HG03039 (cell line): ENCODE measurements around the gene ATP13A1.
A peak's percentile ranks its signal among the peaks of the same experiment; 100 is the strongest.

Experiments
- ATAC-seq: cut with Tn5 transposase; IDR thresholded peaks from one replicate; pipeline ENCODE4 v1.9.1; 2021; ENCODE audit warnings: mild to moderate bottlenecking, moderate library complexity; ENCODE audit not compliant: unreplicated experiment

The ATP13A1 gene

DNA sequence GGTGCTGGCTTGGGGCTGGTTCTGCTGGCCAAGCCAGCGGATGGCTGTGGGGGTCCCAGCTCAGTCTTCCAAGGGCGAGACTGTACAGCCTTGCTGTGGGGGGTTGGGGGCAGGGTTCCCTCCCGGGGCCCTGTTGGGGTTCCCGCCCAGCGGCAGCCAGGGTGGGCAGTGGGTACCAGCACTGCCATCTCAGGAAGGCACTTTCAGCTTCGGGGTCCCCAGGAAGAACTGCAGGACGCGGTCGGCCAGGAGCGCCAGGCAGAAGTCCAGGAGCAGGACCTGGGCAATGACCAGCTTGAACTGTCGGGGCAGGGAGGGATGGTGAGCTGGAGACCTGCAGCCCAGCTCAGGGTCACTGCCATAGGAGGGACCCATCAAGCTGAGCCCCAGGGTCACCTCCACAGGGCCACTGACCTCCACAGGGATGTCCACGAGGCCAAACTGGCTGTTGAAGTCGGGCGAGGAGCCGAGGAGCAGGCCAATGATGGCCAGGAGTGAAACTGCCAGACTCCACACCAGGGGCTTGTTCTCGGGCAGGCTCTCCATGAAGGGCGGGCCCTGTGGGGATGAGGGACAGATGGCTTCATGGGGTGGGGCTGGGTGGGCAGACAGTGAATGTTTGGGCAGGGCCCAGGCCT lies 18.1 kb downstream of the ATP13A1 start:
- ATAC-seq: no peak

DNA sequence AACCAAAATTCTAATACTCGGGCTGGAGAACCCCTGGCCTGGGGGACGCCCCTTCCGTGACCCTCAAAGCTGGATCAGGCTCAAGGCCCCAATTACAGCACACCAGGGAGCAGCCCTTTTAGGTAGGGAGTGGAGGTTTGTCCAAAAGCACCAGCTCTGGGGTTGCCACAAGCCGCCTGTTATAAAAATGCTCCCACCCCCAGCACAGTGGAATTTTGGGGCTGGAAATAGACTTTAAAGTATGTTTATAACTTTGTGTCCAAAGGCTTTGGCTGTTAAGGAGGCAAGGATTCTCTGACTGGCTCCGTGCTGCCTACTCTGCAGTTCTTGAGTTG lies 19.5 kb downstream of the ATP13A1 start:
- no peak for ATAC-seq

DNA sequence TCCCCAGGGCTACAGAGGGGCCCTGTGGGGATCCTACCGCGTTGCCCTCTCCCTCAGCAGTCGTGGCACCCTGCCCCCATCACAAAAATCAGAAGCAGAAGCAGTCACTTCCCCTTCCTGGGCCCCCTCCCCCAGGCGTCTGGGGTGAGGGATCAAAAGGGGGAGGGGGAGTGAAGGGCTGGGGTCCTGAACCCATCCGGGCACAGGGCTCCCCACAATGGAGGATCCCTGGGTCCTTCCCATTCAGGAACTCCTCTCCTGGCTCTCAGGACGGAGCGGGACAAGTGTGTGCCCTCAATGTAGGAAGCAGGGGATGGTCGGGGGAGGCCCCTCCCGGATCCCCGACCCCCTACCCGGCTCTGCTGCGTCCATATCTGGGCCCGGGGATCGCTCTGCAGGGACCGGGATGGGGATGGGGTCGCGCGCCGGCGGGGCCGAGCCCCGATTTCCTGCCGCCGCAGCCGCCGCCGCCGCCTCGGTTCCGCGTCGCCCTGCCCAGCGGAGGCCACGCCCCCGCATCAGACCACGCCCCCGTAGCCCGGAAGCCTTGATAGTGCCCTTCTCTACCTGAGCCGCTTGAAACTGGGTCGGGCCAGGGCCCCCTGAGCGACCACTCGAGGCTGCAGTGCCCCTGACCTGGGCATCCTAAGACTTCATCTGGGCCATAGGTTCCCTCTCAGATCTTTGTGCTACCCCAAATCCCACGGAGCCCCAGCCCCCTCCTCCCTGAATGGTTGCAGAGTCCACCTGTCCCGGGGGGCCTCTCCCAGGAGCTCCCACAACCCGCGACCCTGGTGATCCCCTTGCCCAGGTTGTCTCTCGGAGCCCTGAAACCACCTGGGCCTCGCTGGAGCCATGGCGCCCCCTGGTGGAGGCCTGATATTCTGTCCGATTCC lies 20.1 kb downstream of the ATP13A1 start, which contains the start of gene GMIP:
TSS of gene GMIP (minus strand) at position 500 of the 896 bp plus-strand sequence. CDS start at position 372, 128 bp downstream.
- ATAC-seq: peak; percentile 48

DNA sequence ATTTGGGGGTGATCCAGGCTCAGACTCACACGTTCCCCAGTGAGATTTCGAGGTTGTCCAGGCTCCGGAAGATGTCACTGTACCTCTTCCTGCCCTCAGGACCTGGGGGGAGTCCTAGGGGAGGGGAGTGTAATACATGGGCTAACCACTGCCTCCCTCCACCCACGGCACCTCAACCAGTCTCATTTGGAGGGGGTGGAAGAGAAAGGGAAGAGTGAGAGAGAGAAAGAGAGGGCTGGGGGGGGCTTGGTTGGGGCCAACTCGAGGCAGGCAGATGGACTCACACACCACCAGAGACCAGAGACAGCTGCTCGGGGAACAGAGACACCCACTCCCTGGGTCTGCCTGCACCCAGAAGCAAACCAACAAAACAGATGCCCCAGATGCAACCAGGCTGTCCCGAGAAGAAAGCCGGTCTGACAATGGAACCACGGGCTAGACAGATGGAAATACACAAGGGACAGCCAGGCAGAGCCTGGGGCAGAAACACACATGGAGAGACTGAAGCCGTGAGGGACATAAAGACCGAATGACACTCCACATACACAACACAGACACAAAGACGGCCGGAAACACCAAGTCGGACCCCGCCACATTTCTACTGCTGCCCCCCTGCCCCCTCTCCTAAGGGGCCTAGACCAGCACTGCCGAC lies 20.8 kb downstream of the ATP13A1 start:
- ATAC-seq: no peak

GRCh38 chr19:19637523-19638251 lies 25.8 kb downstream of the ATP13A1 start:
- ATAC-seq: no peak

- no peak for ATAC-seq
Observed at GRCh38 chr19:19637186-19637522, 26.3 kb downstream of the ATP13A1 start.

DNA sequence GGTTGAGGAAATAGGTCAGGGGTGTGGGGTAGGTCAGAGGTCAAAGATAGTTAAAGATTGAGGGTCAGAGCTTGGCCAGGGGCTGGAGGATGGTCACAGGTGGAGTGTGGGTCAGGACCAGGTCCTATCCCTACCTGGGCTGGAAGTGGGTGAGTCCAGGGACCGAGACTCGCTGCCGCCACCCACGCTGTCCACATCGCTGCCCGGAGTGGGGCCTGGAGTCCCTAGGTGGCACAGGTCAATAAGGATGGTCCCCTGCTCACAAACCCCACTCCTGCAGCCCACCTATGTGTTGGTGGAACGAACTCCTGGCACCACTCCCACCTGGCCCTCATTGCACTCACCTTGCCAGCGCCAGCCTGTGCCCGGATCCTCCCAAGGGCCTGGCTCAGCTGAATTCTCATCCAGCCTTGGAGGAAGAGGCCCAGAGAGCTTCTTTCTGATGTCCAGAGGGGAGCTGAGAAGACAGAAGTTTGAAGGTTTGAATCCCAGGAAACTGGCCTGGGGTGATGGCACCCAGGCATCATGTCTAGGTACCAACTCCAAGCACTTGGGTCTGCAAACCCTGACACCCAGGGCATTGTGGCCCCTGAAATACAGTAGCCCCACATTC lies 26.8 kb downstream of the ATP13A1 start:
- ATAC-seq: no peak

GRCh38 chr19:19635313-19635702 lies 28.2 kb downstream of the ATP13A1 start:
- ATAC-seq: no peak

- no peak for ATAC-seq
Observed at GRCh38 chr19:19634516-19635312, 28.8 kb downstream of the ATP13A1 start.

DNA sequence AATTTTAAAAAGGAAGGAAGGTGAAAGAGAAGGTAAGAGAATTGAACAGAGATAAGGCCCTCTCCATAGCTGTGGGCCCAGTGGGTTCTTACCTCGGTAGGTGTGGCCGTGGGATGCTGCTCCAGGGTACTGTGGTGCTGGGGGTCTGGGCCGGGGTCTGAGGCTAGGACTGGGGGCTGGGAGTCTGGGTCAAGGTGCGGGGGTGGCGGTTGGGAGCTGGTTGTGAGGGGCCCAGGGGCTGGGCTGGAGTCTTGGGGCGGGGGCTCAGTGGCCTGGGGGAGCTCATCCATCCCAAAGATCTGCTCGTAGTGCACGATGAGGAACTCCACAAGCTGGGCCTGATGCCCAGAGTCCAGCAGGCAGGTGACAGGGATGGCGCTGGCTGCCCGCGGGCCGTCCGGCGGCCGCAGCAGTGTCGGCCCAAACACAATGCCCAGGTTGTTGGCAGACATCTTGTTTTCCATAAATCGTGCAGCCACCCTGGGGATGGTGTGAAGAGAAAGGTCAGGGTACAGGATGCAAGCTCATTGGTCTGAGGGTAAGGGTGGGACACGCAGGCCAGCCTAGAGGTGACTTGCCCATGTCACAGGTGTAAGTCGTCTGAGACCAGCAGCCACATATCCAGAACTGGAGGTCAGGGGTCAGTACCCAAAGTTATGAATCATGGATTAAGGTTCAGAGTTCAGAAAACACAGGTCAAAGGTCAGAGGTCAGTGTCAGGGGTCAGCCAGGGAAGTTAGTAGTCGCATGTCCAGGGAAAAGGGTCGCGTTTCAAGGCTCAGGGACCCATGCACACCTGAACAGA lies 29.6 kb downstream of the ATP13A1 start:
- ATAC-seq: no peak

DNA sequence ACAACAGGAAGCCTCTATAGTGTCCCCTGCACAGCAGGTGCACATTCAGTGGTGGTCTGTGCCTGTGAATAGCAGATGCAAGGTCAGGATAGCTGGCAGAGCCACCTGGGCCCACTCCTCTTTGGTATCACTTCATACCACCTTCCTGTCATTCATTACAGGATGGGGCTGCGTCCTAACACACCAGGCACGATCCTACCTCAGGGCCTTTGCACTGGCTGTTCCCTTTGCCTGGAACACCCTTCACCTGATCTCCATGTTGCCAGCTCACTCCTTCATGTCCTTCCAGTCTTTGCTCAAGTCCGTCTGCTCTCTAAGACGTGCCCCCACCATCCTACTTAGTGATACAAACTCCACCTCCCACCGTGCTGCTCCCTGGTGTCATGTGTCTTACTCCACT lies 30.8 kb downstream of the ATP13A1 start:
- no peak for ATAC-seq

- no peak for ATAC-seq
Observed at GRCh38 chr19:19631346-19631745, 32.1 kb downstream of the ATP13A1 start.

DNA sequence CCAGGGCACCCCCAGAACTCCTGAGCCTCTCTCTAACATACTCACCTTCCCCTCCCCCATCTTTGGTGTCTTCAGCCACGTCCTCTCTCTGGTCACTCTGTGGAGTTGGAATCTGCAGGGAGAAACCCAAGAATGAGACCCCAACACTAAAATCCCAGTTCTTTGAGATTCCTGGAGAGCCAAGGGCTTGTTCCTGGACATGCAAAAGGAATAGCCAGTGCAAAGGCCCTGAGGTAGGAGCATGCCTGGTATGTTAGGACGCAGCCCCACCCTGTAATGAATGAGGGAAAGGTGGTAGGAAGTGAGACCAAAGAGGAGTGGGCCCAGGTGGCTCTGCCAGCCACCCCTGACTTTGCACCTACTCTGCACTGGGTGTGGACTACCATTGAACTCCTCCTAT lies 33.0 kb downstream of the ATP13A1 start:
- no peak for ATAC-seq

DNA sequence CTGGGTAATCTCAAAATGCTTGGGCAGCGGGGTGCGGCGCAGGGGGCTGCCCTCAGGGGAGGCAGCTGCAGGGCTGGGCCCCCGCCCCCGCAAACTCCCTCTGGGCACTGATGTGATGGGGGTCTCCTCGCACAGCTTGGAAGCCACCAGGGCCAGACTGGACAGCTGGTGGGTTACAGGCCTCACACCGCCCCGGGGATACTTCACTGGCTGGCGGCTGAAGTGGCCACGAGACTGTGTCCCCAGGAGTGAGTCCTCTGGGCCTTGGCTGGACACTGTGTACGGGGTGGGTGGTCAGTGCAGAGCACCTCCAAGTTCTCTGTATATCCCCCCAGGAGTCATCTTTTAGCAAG lies 33.4 kb downstream of the ATP13A1 start:
- ATAC-seq: no peak

- ATAC-seq: peak; percentile 18
Observed at GRCh38 chr19:19628501-19629134, 34.9 kb downstream of the ATP13A1 start.

DNA sequence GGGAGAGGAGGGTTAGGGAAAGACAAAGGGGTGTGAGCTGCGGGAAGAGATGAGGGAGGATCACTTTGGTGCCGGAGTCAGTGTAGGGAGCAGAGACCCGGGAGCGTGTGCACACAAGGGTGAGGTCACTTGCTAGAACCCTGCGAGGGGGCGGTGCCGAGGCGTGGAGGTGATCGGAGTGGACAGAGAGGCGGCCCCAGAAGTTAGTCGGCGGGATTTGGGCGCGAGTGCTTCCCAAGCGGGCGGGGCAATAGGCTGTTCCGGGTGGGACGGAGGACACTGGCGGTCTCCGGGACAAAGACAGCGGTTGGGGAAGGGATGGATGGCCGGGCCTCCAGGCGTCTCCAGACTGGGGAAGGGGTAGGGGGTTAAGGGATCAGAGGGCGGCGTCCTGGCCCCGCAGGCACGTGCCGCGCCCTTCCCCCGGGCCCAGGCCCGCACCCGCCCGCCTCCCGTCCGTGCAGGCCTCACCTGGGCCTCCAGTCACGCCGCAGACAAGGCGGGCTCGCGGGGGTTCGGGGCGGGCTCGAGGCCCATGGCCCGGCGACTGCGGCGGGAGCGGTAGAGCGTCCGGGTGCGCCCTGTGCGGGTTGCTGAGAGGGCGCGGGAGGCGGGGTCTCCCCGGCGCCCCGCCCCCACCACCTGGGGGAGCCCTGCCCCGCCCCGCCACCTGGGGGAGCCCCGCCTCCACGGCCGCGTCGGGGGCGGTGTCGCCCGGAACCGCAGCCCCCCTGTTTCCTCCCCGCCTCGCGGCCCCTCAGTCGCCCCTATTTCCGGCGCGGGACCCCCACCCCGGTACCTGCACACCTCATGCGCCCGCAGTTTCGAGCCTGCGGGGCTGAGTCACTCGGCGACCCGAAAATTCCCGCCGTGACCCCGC lies 35.6 kb downstream of the ATP13A1 start, which contains the start of gene LPAR2:
TSS of gene LPAR2 (minus strand) at position 600 of the 880 bp plus-strand sequence. CDS start 945 bp downstream, outside the sequence.
- ATAC-seq: peak; percentile 56
